ENCODE data around the gene ASB6. TPM values are rescaled to one million over a fixed set of nuclear protein-coding genes. Genes with fewer than 3 reads are reported as not detected.

The ASB6 gene
- total RNA-seq, 1 experiment from 2014 or later = 21.0 TPM

- Histone ChIP-seq H3K14ac (ENCODE audit: insufficient read depth, low read length) (no peak overlapping the region), H3K79me1 (ENCODE audit: insufficient read depth, low read depth, low read length, poor library complexity, severe bottlenecking) (peaks cover 5% of the 10 kb centered on the region), H4K91ac (ENCODE audit: insufficient read length, low read depth, low read length) (no peak overlapping the region), H3K4me1 (ENCODE audit: insufficient read depth, low read length) (no peaks in the 10 kb centered on the region), H3K23ac (ENCODE audit: insufficient read length, low read depth, low read length) (no peak overlapping the region), H3K4ac (ENCODE audit: low read depth, low read length) (no peak overlapping the region), H3K56ac (ENCODE audit: insufficient read length, low read depth, low read length) (no peak overlapping the region), H2AK5ac (ENCODE audit: insufficient read length, low read length) (no peak overlapping the region), H3K23me2 (ENCODE audit: insufficient read length, low read depth, low read length, poor library complexity, severe bottlenecking) (no peaks in the 10 kb centered on the region), H2BK20ac (ENCODE audit: low read depth, low read length, poor library complexity, severe bottlenecking) (no peak overlapping the region), H2AFZ (ENCODE audit: low read length) (no peak overlapping the region), H4K5ac (ENCODE audit: insufficient read length, low read depth, low read length) (no peak overlapping the region), H3K4me2 (ENCODE audit: insufficient read depth, insufficient read length, low read length) (no peak overlapping the region), H2BK120ac (ENCODE audit: low read depth, low read length, poor library complexity, severe bottlenecking) (no peak overlapping the region), H3T11ph (ENCODE audit: low read length) (no peak overlapping the region), H3K18ac (ENCODE audit: insufficient read length, low read depth, low read length) (no peak overlapping the region), H2BK5ac (ENCODE audit: insufficient read length, low read length) (no peak overlapping the region), H3K27ac (ENCODE audit: insufficient read length, low read depth, low read length) (no peak overlapping the region), H4K20me1 (ENCODE audit: control insufficient read depth, insufficient read depth, insufficient read length) (no peaks in the 10 kb centered on the region), H3K79me2 (ENCODE audit: insufficient read depth, low read length) (peaks cover 44% of the 10 kb centered on the region; the same call in 1 of the 2 replicates), H2BK15ac (ENCODE audit: low read depth, low read length) (no peak overlapping the region), H4K8ac (replicated peaks; ENCODE audit: insufficient read length, low read depth, low read length) (no peak overlapping the region), H2BK12ac (ENCODE audit: insufficient read length, low read depth, low read length) (no peak overlapping the region), H3K9ac (ENCODE audit: extremely low read depth, insufficient read length, low read length) (no peak overlapping the region), H3K27me3 (ENCODE audit: insufficient read depth, low read length) (no peaks in the 10 kb centered on the region), H3K9me3 (ENCODE audit: control insufficient read depth, low read depth, low read length) (no peaks in the 10 kb centered on the region)
- no peak for DNase-seq
- Mint-ChIP-seq H3K27ac (no peak overlapping the region), H3K27me3 (ENCODE audit: low read depth) (no peaks in the 10 kb centered on the region), H3K9me3 (no peaks in the 10 kb centered on the region), H3K4me1 (peaks cover 17% of the 10 kb centered on the region in 2 experiments), H3K36me3 (ENCODE audit: insufficient read depth in 1 of 3, low read depth in 3 of 3) (peaks cover 21 to 66% (median 66%) of the 10 kb centered on the region in 3 experiments; a peak in 6 of 7 replicates), H3K4me3 (no peak overlapping the region)
- no CpG with 5 or more reads among the region's 4 CpGs for WGBS (ENCODE audit: extremely low coverage, insufficient read length, low lambda C conversion rate)
- no peak for TF ChIP-seq CTCF (conservative IDR thresholded peaks at IDR 0.05)
These were observed 8.7 kb downstream of the ASB6 start for GRCh38 chr9:129633207-129633606.

All from H9 (cell line).